ENCODE measurements around the gene ARHGEF11. TPM values are rescaled to one million over a fixed set of nuclear protein-coding genes. Genes with fewer than 3 reads are reported as not detected.
A peak's percentile ranks its signal among the peaks of the same experiment; 100 is the strongest.

Gene ARHGEF11
- total RNA-seq, 1 donor from 2014 or later: 43.5 TPM

- intact Hi-C loops (cut with DNase I): loop anchor here (2.0 to 10.0 kb wide), 3 partner anchors 28 to 198 kb away; partner anchors contain the start of genes ISG20L2, LRRC71 and METTL25B
- TF ChIP-seq CTCF (IDR thresholded peaks at IDR 0.05): peak; percentile 75 to 84 (median 77)
- no peaks in the 10 kb centered on the region for H3K27me3 ChIP-seq
- peak overlapping the region; percentile 31 to 70 for H3K4me3 ChIP-seq
- H3K36me3 ChIP-seq: no peaks in the 10 kb centered on the region
- H3K27ac ChIP-seq: peak overlapping the region; percentile 92 to 94
- H3K4me1 ChIP-seq: peaks cover 6 to 16% of the 10 kb centered on the region in 2 donors
- H3K9me3 ChIP-seq: no peaks in the 10 kb centered on the region
- peak; percentile 36 to 92 for DNase-seq (ENCODE audit: low spot score in 2 of 2)
Observed at GRCh38 chr1:156892190-156893047, 153.1 kb downstream of the ARHGEF11 start.

GRCh38 chr1:156889802-156890580 is 155.6 kb downstream of the ARHGEF11 start:
- no peaks in the 10 kb centered on the region for H3K9me3 ChIP-seq
- no peak overlapping the region for H3K27ac ChIP-seq
- peak; percentile 57 to 83 (median 74) for TF ChIP-seq CTCF (IDR thresholded peaks at IDR 0.05)
- no peak overlapping the region for H3K4me3 ChIP-seq
- intact Hi-C loops (cut with DNase I): loop anchor here (10.0 kb wide), 1 partner anchor 195 kb away; no protein-coding TSS in a partner anchor
- peak in 1 of 2 donors; percentile 87 for DNase-seq (ENCODE audit: low spot score in 2 of 2)
- H3K36me3 ChIP-seq: no peaks in the 10 kb centered on the region
- peaks cover 6 to 8% of the 10 kb centered on the region in 2 donors for H3K4me1 ChIP-seq
- H3K27me3 ChIP-seq: no peaks in the 10 kb centered on the region

- H3K27me3 ChIP-seq: no peaks in the 10 kb centered on the region
- no peaks in the 10 kb centered on the region for H3K9me3 ChIP-seq
- H3K27ac ChIP-seq: no peak overlapping the region
- no peak overlapping the region for H3K4me3 ChIP-seq
- intact Hi-C loops (cut with DNase I): no loop called here
- DNase-seq (ENCODE audit: low spot score in 2 of 2): no peak
- TF ChIP-seq CTCF (IDR thresholded peaks at IDR 0.05): no peak
- peaks cover 0 to 1% of the 10 kb centered on the region in 2 donors for H3K4me1 ChIP-seq
- H3K36me3 ChIP-seq: no peaks in the 10 kb centered on the region
Observed at GRCh38 chr1:156887734-156888133, 157.8 kb downstream of the ARHGEF11 start.

GRCh38 chr1:156887317-156887716 is 158.2 kb downstream of the ARHGEF11 start:
- no peaks in the 10 kb centered on the region for H3K4me1 ChIP-seq
- H3K27me3 ChIP-seq: no peaks in the 10 kb centered on the region
- TF ChIP-seq CTCF (IDR thresholded peaks at IDR 0.05): no peak
- H3K4me3 ChIP-seq: no peak overlapping the region
- intact Hi-C loops (cut with DNase I): no loop called here
- DNase-seq (ENCODE audit: low spot score in 2 of 2): no peak
- no peak overlapping the region for H3K27ac ChIP-seq
- no peaks in the 10 kb centered on the region for H3K9me3 ChIP-seq
- H3K36me3 ChIP-seq: no peaks in the 10 kb centered on the region

GRCh38 chr1:156886583-156887281 is 158.8 kb downstream of the ARHGEF11 start:
- no peaks in the 10 kb centered on the region for H3K27me3 ChIP-seq
- no peak for DNase-seq (ENCODE audit: low spot score in 2 of 2)
- intact Hi-C loops (cut with DNase I): no loop called here

More at GRCh38 chr1:156886583-156887281, 158.8 kb downstream of the ARHGEF11 start:
- Histone ChIP-seq H3K4me3 (no peak overlapping the region), H3K9me3 (no peaks in the 10 kb centered on the region), H3K4me1 (no peaks in the 10 kb centered on the region), H3K27ac (no peak overlapping the region), H3K36me3 (no peaks in the 10 kb centered on the region)
- no peak for TF ChIP-seq CTCF (IDR thresholded peaks at IDR 0.05)

All from ascending aorta (tissue), 2 donors.